LNCAP (cell line): ENCODE results near the gene NRIP2.

Source experiments
- TF ChIP-seq, protein P1 (sequence below): fragments of 450-650 bp; IDR thresholded peaks from 2 replicates; pipeline ENCODE4 v1.5.1; 2017; ENCODE audit warnings: mild to moderate bottlenecking

Gene NRIP2

DNA sequence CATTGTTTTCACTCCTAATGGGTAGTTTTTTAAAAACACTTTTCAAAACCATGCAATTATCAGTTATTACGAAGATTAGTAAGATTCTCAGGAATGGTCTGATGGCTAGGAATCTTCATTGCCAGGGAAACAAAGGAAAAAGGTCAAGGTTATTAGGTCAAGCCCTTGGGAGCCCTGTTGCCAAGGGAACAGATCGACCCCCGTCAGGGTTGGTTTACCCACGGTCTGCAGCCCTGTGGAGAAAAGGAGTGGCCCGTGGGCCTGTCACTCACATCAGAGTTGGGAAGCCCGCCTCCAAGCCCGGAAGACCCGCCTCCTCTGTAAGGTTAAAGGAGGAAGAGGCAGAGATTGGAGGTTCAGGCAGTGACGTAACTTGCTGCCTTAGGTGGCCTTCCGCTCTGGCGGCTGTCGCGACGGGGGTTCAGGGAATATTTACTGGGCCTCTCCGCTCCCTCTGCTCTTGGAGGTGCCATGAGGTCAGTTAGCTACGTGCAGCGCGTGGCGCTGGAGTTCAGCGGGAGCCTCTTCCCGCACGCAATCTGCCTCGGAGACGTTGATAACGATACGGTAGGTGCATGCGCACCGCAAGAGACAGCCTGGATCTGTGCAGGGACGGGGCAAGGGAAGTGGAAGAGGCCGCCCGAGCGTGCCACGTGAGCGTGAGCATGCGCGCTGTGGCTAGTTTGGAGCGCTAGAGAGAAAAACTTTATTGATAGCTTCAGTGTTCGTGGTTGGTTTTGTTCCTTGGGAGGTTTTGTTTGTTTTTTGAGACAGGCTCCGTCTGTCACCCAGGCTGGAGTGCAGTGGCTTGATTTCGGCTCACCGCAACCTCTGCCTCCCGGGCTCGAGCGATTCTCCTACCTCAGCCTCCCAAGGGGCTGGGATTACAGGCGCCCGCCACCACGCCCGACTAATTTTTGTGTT, 22.3 kb downstream of the NRIP2 start, which contains the start of gene ITFG2:
Gene ITFG2 (plus strand): TSS at position 379 of the 924 bp plus-strand sequence. CDS start 93 bp downstream, at position 472.
- TF ChIP-seq, protein P1, sequence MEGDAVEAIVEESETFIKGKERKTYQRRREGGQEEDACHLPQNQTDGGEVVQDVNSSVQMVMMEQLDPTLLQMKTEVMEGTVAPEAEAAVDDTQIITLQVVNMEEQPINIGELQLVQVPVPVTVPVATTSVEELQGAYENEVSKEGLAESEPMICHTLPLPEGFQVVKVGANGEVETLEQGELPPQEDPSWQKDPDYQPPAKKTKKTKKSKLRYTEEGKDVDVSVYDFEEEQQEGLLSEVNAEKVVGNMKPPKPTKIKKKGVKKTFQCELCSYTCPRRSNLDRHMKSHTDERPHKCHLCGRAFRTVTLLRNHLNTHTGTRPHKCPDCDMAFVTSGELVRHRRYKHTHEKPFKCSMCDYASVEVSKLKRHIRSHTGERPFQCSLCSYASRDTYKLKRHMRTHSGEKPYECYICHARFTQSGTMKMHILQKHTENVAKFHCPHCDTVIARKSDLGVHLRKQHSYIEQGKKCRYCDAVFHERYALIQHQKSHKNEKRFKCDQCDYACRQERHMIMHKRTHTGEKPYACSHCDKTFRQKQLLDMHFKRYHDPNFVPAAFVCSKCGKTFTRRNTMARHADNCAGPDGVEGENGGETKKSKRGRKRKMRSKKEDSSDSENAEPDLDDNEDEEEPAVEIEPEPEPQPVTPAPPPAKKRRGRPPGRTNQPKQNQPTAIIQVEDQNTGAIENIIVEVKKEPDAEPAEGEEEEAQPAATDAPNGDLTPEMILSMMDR, result no peak

DNA sequence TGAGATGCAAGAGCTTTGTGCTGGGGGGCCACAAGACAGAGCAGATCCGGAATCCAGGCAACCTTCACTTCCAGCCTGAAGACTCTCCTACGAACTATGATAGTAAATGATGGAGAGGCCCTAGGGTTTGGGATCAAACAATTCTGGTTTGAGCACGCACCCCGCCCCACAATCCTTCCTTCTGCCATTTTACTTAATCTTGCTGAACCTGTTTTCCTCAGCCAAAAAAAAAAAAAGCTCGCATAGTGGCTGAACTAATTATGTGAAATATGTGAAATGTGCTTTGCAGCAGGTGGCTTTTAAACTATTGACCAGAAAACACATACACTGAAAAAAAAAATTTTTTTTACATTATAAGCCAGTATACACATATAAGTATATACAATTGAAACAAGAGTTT, 23.0 kb downstream of the NRIP2 start:
- TF ChIP-seq, protein P1, result no peak

DNA sequence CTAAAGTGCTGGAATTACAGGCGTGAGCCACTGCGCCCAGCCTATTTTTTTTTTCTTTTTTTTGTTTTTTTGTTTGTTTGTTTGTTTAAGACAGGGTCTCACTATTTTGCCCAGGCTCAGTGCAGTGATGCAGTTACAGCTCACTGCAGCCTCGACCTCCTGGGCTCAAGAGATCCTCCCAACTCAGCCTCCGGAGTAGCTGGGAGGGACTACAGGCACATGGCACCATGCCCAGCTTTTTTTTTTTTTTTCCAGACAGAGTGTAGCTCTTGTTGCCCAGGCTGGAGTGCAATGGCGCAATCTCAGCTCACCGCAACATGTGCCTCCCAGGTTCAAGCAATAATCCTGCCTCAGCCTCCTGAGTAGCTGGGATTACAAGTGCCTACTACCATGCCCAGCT, 28.1 kb downstream of the NRIP2 start:
- TF ChIP-seq, protein P1, result no peak

DNA sequence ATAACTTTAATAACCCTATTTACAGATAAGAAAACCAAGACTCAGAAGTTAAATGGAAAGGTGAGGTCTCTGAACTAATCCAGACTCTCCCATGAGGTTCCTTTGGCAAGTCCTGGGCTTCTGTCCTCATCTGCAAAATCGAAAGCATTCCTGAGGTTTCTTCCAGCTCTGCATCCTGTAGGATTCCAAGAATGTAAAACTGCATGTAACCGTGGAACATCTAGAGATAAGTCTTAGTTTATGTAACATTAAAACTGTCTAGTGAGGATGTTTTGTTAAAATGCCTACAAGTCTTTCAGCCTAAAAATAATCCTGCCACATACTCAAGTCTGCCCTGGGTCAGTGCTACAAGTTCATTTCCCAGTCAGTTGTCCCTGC, 29.7 kb downstream of the NRIP2 start:
- TF ChIP-seq, protein P1, result no peak

DNA sequence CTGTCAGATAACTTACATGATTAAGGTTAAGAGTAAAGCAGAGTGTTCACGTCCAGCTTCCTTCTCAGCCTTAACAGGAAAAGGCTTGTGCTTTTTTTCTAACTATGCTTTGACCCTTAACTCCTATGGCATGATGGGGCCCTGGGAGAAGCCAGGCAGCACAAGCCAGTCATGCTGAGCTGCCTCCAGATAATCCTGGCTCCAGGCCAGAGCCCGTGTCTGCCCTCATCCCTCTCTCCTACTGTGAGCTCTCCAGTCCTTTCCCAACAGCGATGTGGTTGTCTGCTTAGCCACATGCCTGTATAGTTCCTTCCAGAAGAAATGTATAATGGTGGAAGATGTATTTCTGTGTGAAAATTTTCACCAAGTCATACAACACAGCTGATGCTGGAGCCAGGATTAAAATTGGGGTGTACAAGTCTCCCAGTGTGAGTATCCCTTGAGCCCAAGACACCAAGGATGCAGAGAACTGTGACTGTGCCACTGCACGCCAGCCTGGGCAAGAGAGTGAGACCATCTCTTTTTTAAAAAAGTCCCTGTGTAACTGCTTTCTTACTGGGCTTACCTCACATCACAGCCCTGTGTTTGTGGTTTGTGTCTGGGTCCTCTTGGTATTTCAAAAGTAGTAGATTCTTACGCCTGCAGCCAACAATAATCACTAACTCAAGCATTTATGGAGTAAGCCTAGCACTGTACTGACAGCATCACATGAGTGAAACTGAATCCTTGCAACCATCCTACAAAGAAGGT, 30.3 kb downstream of the NRIP2 start:
- TF ChIP-seq, protein P1, result no peak

DNA sequence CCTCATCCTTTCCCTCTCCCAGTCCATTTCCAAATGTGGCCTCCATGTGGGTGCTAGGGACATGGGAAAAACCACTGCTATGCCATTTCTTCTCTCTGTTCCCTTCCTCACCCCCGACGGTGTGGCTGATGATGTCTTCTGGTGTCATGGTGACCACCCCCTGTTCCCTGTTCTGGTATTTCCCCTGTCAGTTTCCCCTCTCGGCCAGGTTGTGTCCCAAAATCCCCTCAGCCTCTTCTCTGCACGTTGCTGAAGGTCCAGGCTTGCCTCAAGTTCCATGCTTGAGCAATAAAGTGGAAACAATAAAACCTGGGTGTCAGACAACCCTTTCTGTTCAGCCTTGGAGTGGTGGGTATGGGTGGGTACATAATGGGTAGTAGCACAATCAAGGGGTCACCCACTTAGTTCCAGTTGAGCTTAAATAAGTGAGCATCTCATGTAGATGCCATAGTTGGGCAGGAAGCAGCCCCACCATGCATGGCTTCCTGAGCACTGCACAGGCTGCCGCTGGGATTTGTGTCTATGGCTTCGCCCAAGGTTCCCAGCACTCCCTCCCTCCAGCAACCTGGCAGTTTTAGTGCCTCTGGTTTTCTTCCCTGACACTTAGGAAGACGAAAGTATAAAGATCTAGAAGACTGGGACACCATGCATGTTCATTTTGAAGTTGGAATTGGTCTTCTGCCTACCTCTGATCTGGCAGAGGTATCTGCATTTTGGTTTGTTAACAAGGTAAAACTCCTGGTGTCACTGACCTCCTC, 31.0 kb downstream of the NRIP2 start:
- TF ChIP-seq, protein P1, result no peak
